Fibroblast of the aortic adventitia (primary cell): Measurements from ENCODE around the gene UGGT2. TPM values are rescaled to one million over a fixed set of nuclear protein-coding genes. Genes with fewer than 3 reads are reported as not detected.
"Not testable (repeated sequence)": the region's sequence is repeated elsewhere in the genome, so short reads cannot be mapped to it uniquely, and the experiment has no call there.

Experiments
- DNase-seq: peaks from one replicate; pipeline ENCODE4 v3.0.0-alpha.2; 2010; ENCODE audit warnings: low read depth
- H3K4me3 ChIP-seq: 2 replicates; pipeline ENCODE4 v1.5.1; 2011; ENCODE audit warnings: low read depth, mild to moderate bottlenecking, control low read depth, low read length, moderate library complexity
- total RNA-seq: library from RNA; depleted of rRNA; stranded (reverse); fragments of >200 nt; gene quantifications from 2 replicates; pipeline ENCODE4 v1.2.3, GENCODE V29; 2012; ENCODE audit warnings: low replicate concordance
- TF ChIP-seq, protein P1 (sequence below): IDR thresholded peaks from 2 replicates; pipeline ENCODE4 v1.5.1; 2011; ENCODE audit warnings: mild to moderate bottlenecking, low read length, control low read depth, inconsistent platforms; ENCODE audit not compliant: insufficient read depth

The UGGT2 gene
- total RNA-seq, 1 donor: 67.3 TPM

GRCh38 chr13:96080676-96081075 is 27.5 kb upstream of the UGGT2 start:
- no peak for DNase-seq
- TF ChIP-seq, protein P1, sequence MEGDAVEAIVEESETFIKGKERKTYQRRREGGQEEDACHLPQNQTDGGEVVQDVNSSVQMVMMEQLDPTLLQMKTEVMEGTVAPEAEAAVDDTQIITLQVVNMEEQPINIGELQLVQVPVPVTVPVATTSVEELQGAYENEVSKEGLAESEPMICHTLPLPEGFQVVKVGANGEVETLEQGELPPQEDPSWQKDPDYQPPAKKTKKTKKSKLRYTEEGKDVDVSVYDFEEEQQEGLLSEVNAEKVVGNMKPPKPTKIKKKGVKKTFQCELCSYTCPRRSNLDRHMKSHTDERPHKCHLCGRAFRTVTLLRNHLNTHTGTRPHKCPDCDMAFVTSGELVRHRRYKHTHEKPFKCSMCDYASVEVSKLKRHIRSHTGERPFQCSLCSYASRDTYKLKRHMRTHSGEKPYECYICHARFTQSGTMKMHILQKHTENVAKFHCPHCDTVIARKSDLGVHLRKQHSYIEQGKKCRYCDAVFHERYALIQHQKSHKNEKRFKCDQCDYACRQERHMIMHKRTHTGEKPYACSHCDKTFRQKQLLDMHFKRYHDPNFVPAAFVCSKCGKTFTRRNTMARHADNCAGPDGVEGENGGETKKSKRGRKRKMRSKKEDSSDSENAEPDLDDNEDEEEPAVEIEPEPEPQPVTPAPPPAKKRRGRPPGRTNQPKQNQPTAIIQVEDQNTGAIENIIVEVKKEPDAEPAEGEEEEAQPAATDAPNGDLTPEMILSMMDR: no peak

GRCh38 chr13:96075953-96076543 is 22.8 kb upstream of the UGGT2 start:
- peak; percentile 52 for DNase-seq
- no peak overlapping the region for H3K4me3 ChIP-seq

More at GRCh38 chr13:96080676-96081075, 27.5 kb upstream of the UGGT2 start:
- no peak overlapping the region for H3K4me3 ChIP-seq

GRCh38 chr13:96072392-96072791 is 19.2 kb upstream of the UGGT2 start:
- TF ChIP-seq, protein P1: no peak
- DNase-seq: no peak
- no peak overlapping the region for H3K4me3 ChIP-seq

More at GRCh38 chr13:96075953-96076543, 22.8 kb upstream of the UGGT2 start:
- TF ChIP-seq, protein P1: peak; percentile 71

- DNase-seq: no peak
- TF ChIP-seq, protein P1: no peak
- H3K4me3 ChIP-seq: no peak overlapping the region
Measured at GRCh38 chr13:96071504-96071903, 18.3 kb upstream of the UGGT2 start.

DNA sequence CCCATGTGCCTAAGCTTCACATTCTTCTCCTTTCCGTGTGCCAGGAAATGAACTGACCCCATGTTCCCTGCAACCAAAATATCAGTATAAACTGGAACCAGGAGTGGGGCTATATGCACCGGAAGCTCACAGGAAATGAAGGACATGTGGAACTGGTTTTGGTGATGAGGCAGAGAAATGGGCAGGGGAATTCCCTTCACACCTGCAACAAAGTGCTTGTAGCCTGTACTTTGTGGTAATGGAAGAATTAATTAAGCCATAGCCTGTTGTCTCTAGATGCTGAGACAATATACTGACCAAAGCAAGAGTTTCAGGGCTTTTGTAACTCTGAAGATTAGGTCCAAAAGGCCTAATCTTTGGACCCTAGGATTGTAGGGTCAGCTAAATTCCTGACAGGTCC is 15.5 kb upstream of the UGGT2 start:
- TF ChIP-seq, protein P1: no peak
- H3K4me3 ChIP-seq: no peak overlapping the region
- no peak for DNase-seq

- TF ChIP-seq, protein P1: no peak
- no peak for DNase-seq
- no peak overlapping the region for H3K4me3 ChIP-seq
Measured at GRCh38 chr13:96065849-96066248, 12.6 kb upstream of the UGGT2 start.

- DNase-seq: peak; percentile 67
- TF ChIP-seq, protein P1: no peak
- H3K4me3 ChIP-seq: peak overlapping the region; percentile 92
Measured at GRCh38 chr13:96052656-96053002, 572 bp downstream of the UGGT2 start.

DNA sequence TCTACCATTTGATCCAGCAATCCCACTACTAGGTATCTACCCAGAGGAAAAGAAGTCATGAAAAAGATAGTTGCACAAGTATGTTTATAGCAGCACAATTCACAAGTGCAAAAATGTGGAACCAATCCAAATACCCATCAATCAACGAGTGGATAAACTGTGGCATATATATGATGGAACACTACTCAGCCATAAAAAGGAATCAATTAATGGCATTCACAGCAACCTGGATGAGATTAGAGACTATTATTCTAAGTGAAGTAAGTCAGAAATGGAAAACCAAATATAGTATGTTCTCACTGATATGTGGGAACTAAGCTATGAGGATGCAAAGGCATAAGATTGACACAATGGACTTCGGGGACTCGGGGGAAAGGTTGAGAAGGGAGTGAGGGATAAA is 1.3 kb downstream of the UGGT2 start:
- DNase-seq: not testable (repeated sequence)
- H3K4me3 ChIP-seq: peak overlapping the region; percentile 42

DNA sequence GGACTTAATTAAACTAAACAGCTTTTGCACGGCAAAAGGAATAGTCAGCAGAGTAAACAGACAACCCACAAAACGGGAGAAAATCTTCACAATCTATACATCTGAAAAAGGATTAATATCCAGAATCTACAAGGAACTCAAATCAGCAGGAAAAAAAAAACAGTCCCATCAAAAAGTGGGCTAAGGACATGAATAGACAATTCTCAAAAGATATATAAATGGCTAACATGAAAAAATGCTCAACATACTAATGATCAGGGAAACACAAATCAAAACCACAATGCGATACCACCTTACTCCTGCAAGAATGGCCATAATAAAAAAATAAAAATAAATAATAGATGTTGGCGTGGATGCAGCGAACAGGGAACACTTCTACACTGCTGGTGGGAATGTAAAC is 1.7 kb downstream of the UGGT2 start:
- not testable (repeated sequence) for H3K4me3 ChIP-seq, DNase-seq

DNA sequence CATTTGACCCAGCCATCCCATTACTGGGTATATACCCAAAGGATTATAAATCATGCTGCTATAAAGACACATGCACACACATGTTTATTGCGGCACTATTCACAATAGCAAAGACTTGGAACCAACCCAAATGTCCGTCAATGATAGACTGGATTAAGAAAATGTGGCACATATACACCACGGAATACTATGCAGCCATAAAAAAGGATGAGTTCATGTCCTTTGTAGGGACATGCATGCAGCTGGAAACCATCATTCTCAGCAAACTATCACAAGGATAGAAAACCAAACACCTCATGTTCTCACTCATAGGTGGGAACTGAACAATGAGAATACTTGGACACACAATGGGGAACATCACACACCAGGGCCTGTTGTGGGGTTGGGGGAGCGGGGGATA is 2.2 kb downstream of the UGGT2 start:
- not testable (repeated sequence) for H3K4me3 ChIP-seq, DNase-seq
